Measurements from ENCODE around the gene TAF13.
"Not testable (repeated sequence)": the region's sequence is repeated elsewhere in the genome, so short reads cannot be mapped to it uniquely, and the experiment has no call there.

TAF13 gene

GRCh38 chr1:109091078-109091838 is 15.5 kb upstream of the TAF13 start:
- peak; percentile 51 for DNase-seq

GRCh38 chr1:109090196-109091077 is 14.6 kb upstream of the TAF13 start, which contains the start of gene TMEM167B:
TMEM167B (plus strand) TSS chr1:109090764; CDS start chr1:109090873, 109 bp downstream.
- peak; percentile 91 for DNase-seq

GRCh38 chr1:109089242-109090015 is 13.6 kb upstream of the TAF13 start:
- peak; percentile 68 for DNase-seq

GRCh38 chr1:109084563-109085517 is 9.0 kb upstream of the TAF13 start:
- DNase-seq = no peak

GRCh38 chr1:109083923-109084322 is 8.1 kb upstream of the TAF13 start:
- no peak for DNase-seq

- no peak for DNase-seq
Measured at GRCh38 chr1:109083501-109083900, 7.7 kb upstream of the TAF13 start.

- no peak for DNase-seq
Measured at GRCh38 chr1:109080441-109081082, 4.8 kb upstream of the TAF13 start.

- DNase-seq = no peak
Measured at GRCh38 chr1:109079240-109079622, 3.4 kb upstream of the TAF13 start.

- DNase-seq = no peak
Measured at GRCh38 chr1:109078317-109078716, 2.5 kb upstream of the TAF13 start.

GRCh38 chr1:109069294-109069693 is 6.5 kb downstream of the TAF13 start:
- no peak for DNase-seq

GRCh38 chr1:109067883-109068282 is 7.9 kb downstream of the TAF13 start:
- no peak for DNase-seq

GRCh38 chr1:109065137-109065536 is 10.7 kb downstream of the TAF13 start:
- no peak for DNase-seq

GRCh38 chr1:109061183-109061582 is 14.6 kb downstream of the TAF13 start:
- no peak for DNase-seq

GRCh38 chr1:109060707-109061106 is 15.1 kb downstream of the TAF13 start:
- no peak for DNase-seq

- no peak for DNase-seq
Measured at GRCh38 chr1:109059026-109059425, 16.8 kb downstream of the TAF13 start.

- no peak for DNase-seq
Measured at GRCh38 chr1:109056064-109056463, 19.7 kb downstream of the TAF13 start.

GRCh38 chr1:109052145-109052544 is 23.7 kb downstream of the TAF13 start:
- DNase-seq = not testable (repeated sequence)

GRCh38 chr1:109050228-109050995 is 25.4 kb downstream of the TAF13 start:
- no peak for DNase-seq

- DNase-seq = no peak
Measured at GRCh38 chr1:109048335-109048734, 27.5 kb downstream of the TAF13 start.

GRCh38 chr1:109047339-109047738 is 28.5 kb downstream of the TAF13 start:
- DNase-seq = no peak

GRCh38 chr1:109046671-109047070 is 29.1 kb downstream of the TAF13 start:
- no peak for DNase-seq
